Colon (tissue), 2 donors: ENCODE measurements around the gene GATA6.
"Not testable (repeated sequence)": the region's sequence is repeated elsewhere in the genome, so short reads cannot be mapped to it uniquely, and the experiment has no call there.

ENCODE experiments used
- FAIRE-seq: peaks from 2 replicates; lab custom pipeline; 2012; peaks lifted over from hg19 to GRCh38; lab: Jason Lieb, UNC
- donor health status: control.
- donor health status: control.

GATA6 gene

DNA sequence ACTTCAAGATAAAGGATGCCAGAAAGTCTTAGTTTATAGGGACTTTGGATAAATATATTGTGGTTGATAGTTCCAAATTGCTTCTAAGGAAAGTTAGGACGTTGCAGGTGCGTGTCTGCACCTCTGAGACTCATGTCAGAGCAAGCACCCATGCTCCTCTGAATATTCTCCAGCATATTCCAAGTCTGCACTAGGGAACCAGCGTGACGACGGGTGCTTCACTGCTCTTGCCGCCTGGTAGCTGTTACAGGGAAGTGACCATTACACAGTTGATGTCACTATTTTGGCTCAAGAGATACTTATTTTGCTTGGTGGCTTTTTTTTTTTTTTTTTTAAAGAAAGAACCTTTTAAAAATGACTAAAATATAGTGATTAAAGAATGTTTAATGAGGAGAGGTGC lies 35.6 kb downstream of the GATA6 start:
- no peak for FAIRE-seq

DNA sequence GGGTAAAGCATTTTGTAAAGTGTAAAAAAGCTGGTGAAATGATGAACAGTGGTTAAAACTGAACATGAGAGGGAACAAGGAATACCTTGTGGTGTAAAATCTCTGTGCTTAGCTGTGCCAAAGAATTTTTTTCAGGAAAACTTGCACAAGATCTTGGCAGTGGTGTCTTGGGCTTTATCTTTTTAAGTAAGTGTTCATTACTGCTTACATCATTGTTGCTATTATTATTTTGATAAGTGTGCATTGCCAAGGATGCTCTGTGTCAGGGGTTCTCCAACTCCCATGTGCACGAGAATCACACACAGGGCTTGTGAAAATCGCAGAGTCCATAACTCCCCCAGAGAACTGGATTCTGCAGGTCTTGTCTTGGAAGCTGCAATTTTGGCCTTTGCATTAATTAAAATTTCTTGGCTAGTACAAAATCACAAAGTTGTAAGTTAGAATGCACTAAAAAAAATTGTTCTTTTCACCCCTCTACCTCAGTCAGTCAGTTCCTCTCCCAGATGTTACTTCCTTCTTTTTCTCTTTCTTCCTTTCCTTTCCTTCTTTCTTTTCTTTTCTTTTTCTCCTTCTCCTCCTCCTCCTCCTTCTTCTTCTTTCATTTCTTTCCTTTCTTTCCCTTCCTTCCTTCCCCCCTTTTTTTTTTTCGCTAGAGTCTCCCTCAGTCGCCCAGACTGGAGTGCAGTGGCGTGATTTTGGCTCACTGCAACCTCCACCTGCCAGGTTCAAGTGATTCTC lies 37.8 kb downstream of the GATA6 start:
- no peak for FAIRE-seq

DNA sequence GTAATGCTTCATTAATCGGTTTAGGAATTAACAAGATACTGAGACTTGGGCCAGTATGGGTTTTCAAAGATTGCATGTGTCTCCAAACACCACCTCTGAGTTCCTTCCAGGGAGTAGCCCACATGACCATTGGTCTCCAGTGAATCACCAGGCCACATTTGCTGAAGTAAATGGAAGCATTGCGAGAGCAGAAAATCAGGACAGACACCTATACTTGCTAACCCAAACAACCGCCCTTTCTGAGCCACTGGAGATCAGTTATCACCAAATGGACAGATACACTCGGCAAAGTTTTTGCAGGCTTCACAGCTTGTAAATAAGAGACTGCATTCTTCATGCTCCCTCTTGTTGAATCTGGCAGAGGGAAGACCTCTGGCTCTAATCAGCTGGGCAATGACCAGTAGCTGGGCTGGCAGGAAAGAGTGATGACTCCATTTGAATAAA lies 40.9 kb downstream of the GATA6 start:
- no peak for FAIRE-seq

DNA sequence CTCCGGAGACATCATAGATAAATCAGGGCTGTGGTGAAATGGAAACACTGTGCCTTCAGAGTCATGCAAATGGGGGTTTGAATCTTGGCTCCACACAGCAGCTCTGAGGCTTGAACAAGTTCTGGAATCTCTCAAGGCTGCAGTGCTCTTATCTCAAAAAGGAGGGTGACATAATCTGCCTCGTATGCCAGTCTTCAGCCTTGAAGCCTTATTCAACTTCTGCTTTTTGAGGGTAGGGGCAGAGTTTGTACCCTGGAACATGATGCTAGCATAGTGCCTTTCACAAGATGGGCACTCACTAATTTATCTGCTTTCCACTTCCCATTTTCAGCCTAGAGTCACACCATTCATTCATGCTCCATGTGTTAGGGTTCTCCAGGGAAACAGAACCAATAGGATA lies 42.3 kb downstream of the GATA6 start:
- no peak for FAIRE-seq

DNA sequence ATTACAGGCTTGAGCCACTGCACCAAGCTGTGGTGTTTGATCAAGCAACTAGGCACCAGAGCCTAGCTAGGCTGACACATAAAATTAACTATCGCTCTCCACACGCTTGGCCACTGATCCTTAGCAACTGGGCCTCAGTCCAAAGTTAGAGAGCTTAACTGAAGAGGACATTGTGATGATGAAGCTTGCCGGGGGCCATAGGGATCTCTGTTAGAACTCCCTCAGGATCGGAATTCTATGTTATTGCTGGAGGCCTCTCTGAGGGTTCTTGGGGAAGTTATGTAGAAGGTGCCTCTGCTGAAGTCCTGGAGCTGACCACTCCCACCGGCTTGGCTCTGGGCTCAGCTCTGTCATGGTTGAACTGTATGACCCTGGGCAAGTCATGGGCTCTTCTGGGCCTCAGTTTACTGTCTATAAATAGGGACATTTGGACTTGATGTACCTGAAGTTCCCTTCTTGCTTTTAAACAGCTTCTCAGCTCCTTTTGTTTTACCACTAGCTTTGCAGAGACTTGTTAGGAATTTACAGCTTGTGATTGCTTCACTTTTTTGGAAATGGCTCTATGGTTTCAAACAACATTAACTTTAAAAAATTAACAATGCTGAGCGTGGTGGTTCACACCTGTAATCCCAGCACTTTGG lies 44.1 kb downstream of the GATA6 start:
- FAIRE-seq: no peak

DNA sequence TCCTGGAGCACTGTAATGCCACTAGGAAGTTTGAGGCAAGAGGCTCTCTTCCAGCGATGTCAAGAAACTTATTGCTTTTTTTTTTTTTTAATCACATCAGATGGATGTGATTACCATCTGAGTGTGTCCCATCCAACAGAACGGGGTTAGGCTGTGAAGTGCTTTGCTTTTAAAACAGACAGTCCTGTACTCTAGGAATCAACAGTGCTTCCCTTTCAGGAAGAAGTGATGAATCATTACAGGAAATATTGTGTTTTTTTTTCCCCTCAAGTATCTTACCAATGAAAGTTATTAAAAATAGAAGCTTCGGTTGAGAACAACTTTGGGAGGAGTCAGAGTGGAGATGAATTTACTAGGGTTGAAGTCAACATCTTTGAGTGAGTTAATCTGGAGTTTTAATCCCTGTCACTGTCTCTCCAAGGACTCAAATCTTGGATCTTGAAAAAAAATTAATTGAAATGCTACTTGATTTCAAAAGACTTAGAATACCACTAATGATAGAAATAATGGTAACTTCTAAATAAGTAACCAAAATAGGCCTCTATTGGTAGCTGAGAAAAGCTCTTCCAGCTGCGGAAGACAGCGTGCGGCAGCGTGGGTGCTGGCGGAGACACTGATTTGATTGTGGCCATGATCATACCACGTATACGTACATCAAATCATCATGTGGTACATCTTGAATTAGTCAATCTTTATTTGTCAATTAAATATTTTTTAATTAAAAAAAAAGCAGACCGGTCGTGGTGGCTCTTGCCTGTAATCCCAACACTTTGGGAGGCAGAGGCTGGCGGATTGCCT lies 45.5 kb downstream of the GATA6 start:
- no peak for FAIRE-seq

DNA sequence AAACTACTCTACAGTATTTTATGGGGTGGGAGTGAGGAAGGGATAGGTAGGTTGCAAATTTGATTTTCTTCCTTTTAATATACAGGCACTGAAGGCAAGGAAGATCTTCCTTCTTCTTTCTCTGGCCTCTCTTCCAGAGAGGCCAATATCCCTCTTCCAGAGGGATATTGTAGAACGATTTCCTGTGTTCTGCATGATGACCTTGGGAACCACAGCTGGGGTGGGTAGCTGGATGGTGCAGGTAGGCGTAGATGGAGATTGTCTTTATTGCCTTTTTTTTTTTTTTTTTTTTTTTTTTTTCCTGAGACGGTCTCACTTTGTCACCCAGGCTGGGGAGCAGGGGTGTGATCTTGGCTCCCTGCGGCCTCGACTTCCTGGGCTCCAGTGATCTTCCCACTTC lies 49.4 kb downstream of the GATA6 start:
- no peak for FAIRE-seq

DNA sequence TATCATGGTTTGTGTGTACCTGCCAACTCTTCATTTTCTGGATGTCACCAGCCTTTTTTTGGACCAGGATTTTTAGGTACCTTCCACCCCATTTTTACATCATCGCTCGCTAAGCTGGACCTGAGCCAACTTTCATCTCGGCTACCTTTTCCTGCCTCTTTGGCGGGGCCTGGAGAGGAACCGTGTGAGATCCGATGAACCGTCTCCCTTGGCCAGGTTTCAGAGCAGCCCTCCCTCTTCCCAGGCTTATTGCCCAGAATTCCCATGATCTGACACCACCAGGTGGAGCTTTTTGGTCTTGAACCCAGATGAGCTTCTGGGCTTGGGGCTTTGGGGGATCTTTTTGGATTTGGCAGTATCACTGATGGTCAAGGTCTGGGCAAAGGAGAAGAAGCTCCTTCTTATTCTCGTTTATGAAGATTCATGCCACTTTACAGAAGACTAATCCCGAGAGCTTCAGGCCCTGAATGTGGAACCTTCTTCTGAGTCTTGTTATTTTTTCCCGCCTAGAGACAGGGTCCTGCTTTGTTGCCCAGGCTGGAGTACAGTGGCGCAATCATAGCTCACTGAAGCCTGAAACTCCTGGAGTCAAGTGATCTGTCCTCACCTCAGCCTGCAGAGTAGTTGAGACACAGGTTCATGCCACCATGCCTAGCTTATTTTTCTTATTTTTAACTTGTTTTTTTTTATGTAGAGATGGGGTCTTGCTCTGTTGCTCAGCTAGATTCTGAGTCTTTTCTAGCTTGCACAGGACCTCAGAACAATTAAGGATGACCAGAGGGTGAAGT lies 50.4 kb downstream of the GATA6 start:
- no peak for FAIRE-seq

DNA sequence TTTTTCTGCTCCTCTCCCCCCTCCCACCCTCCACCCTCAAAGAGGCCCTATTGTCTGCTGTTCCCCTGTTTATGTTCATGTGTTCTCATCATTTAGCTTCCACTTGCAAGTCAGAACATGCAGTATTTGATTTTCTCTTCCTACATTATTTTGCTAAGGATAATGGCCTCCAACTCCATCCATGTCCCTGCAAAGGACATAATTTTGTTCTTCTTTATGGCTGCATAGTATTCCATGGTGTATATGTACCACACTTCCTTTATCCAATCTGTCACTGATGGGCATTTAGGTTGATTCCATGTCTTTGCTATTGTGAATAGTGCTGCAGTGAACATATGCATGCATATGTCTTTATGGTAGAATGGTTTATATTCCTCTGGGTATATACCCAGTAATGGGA lies 51.2 kb downstream of the GATA6 start:
- not testable (repeated sequence) for FAIRE-seq

DNA sequence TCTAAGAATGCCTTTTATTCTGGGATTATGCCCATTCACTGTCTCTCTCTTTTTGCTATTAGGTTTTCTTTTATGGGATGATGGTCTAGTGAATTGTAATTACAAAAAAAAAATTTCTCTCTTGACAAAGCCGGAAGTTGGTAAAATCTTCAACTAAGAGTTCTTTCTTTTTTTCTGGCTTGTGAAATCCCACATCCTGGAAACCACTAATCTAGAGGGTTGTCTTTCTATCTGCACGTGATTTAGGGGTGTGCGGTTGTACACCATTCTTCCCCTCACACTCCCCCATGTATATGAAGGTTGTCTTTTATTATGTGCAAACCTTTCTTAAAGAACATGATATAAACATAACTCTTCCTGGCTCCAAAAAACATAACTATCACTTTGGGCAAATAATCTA lies 52.0 kb downstream of the GATA6 start:
- FAIRE-seq: no peak

DNA sequence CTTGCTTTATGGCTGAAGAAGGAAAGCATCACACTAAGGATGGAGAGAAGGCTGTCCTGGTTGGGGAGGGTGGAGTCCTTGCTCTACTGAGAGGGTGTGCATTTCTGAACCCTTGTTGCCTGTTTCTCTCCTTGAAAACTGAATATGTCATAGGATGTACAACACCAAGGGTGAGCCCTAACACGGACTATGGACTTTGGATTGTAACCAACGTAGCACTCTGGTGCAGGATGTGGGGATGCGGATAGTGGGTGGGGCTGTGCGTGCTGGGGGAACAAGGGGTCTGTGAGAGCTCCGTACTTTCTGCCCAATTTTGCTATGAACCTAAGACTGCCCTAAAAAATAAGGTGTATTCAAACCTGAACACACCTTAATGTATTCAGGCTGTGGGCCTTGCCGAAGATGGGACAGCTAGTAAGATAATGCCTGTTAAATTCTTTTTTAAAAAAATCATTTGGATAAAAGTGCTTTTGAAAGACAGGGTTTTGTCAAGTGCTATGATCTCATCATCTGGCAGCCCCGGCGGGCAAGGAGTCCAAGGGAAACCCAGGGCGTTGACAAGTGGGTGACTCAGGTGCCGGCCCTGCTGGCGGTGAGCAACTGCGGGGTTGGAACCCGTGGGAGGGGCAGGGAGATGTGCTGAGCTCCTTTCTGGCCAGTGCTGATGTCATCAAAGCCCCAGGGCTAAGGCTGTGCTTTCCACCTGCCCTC lies 54.0 kb downstream of the GATA6 start:
- FAIRE-seq: no peak

DNA sequence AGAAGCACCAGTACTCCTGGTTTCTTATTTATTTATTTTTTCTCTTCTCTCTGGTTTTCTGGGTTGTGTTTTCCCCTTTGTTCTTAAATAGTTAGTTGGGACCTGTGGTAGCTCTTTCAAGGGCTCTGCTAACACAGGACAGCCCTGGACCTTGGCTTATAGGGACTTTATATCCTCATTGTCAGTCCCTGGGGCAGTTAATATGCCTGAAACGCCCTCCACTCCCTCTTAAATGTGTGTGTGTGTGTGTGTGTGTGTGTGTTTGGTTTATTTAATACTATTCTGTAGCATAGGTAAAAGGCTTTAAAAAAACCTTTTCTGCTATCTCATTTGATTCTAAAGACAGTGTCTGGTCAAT lies 54.6 kb downstream of the GATA6 start:
- FAIRE-seq: no peak

DNA sequence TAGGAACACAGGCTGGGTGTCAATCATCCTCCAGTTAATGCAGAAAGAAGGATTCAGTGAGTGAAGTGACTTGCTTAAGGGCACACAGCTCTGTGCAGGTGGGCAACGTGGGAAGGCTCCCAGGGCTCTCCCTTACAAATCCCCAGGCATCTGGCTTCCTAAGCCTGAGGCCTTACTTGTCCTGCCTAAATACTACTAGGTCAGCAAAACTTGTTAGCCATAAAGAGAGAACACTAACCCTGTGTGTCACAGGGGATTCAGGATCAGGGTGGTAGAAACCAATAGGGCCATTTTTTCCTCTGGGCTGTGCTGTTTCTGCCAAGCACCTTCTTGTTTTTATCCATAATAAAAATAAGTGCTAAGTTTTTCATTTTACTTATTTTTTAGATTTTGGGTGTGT lies 55.0 kb downstream of the GATA6 start:
- FAIRE-seq: no peak

DNA sequence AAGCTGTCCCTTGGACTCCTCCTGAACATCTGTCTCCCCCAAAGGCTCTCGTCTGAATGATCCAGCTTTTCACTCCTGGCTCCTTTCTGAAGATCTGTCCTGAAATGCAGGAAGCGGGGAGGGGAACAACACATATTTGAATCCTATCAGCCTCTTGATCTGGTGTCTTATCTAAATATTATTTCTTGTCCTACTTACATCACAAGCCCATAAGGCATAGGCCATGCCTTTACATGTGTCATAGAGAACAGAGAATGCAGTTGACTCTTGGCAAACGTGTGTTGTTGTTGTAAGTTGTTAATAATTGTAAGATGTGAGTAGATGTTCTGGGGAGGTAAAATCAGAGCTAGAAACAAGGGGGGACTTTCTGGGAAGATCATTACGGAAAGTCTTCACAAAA lies 57.4 kb downstream of the GATA6 start:
- FAIRE-seq: no peak

DNA sequence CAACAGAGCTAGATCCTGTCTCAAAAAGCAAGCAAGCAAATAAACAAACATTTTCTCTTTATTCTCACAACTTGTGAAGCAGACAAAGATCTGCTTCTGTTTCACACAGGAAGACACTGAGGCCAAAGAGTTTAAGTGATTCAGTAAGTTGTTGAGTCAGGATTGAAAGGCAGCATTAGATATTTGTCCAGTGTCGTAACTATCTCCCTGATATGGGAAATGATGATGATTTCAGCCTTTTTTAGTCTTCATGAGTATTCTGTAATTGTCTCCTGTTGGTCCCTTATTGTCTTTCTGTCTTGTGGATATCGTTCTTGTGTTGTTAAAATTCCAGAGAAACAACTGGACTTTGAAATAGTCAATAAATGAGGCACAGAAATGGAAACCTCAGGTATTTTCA lies 59.6 kb downstream of the GATA6 start:
- FAIRE-seq: no peak

DNA sequence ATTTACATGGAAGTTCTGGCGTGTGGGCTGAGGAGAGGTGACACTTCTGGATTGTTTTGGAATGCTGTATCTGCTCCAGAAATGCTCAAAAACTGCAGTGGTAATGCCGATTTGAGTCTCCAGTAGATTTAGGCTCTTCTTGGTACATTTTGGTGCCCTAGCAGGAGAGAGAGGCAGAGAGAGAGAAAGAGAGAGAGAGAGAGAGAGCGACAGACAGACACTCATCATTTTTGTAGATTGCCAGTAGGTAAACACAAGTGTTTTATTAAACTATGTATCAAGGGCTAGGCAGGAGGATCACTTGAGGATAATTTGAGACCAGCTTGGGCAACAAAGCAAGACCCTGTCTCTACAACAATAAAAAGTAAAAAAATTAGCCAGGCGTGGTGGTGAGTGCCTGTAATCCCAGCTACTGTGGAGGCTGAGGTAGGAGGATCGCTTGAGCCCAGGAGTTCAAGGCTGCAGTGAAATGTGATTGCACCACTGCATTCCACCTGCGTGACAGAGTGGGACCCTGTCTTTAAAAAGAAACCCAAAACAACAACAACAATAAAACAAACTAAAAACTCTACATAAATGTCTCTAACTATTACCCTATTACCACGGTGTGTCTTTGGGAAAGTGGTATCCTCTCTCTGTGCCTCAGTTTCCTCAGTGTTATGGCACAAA lies 60.2 kb downstream of the GATA6 start:
- no peak for FAIRE-seq

DNA sequence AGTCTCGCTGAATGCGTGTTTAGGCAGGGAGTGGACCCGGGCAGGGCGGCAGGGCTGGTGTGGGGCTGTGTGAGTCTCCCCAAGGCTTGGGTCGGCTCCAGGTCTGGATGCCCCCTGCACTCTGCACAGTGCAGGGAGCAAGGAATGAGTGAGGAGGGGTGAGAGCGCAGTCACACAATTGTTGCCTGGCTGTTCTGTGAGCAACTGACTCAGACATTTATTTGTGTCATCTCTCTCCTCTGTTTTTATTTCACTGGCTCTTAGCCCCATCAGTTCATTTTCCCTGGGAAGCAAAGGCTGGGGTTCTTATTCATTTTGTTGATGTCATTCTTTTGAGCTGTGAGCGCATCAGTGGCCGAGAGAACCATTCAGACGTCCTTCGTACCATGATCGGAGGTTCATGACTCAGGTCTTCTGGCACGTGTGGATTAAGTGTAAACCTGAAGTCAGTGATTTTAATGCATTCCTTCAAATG lies 61.1 kb downstream of the GATA6 start:
- no peak for FAIRE-seq

DNA sequence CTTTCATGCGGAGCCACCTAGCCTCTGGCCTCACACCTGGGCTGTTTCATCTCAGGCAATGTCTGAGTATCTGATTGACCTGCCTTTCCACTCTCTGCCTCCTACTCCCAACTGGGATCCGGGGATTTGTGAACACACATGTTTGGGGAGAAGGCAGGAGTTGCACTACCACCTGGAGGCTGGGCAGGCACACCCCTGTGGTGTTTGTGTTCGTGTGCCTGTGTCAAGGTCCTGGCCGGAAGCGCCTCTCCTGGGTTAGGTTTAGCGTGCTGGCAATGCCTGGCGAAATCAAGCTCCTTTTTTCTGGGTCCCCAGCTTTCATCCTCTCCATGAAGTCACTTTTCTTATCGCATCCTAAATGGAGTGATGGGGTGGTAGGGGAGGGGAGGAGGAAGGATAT lies 63.9 kb downstream of the GATA6 start:
- FAIRE-seq: no peak

DNA sequence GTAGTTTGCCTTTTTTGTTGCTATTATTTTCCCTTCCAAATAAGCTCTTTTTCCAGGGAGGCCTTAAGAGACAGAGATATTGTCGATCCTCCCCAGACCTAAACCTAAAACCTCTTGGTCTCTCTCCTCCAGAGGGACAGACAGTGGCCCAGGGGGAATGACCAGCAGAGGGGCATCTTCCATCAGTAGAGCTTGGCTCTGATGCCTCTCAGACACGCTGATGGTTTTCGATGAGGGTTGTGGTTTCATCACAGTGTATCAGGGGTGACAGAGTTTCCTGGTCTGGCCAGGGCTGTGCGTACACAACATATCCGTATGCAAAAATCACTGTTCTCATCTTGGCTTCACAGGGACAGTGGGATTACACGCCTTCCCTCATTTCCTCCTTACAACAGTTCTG lies 68.6 kb downstream of the GATA6 start:
- no peak for FAIRE-seq

DNA sequence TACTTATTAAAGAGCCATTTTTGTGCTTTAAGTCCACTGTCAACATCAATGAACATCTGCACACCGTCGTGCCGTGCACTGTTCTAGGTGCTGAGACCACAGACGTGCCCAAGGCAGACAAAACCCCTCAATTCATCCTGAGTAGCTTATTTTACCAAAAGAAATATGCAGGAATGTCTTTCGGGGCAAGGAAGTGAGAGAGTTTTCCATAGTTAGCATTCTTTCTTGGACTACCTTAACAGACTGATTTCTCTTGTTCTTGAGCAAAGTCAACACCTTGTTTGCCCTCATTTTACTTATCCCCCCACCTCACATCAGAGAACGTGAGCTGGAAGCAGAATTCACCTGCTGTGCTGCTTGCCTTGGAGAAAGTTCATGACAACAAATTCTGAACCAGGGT lies 69.3 kb downstream of the GATA6 start:
- FAIRE-seq: no peak

DNA sequence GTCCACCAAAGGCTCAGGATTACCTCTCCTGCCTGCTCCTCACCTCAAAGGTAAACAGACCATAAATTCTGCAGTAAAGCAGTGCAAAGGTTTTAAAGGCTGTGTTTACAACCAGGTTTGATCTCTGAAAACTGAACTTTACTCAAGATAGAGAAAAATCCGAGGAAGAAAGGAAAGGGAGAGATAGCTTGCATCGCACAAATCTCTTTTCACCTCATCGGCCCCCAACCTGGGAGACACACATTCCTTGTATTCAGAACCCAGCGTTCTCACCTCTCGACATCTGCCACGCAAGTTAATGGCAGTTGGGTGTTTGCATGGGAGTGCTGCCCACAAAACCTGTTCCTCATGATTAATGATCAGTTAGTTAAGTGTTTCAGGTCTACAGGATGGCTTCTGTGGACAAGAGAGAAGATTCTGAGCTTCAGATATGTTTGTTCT lies 72.6 kb downstream of the GATA6 start:
- no peak for FAIRE-seq
